BLaER1 treated with 17β-estradiol and CSF1 and Interleukin-3, amounts not matched to agents 10 nM and 100 nM (cell line): ENCODE results near the gene MAP2K6.

Experiments
- H3K27ac ChIP-seq, 11 experiments: shearing (Covaris generic); formaldehyde crosslinking; 2 replicates each; pipeline ENCODE4 v1.8.1; 2022
- H3K27me3 ChIP-seq, 11 experiments: shearing (Covaris generic); formaldehyde crosslinking; 2 replicates each; pipeline ENCODE4 v1.8.1; 2022
- H3K36me3 ChIP-seq, 11 experiments: shearing (Covaris generic); formaldehyde crosslinking; 2 replicates each; pipeline ENCODE4 v1.8.1; 2022
- H3K4me1 ChIP-seq, 10 experiments: shearing (Covaris generic); formaldehyde crosslinking; 2 replicates each; pipeline ENCODE4 v1.8.1; 2022
- H3K4me2 ChIP-seq, 11 experiments: shearing (Covaris generic); formaldehyde crosslinking; 2 replicates each; pipeline ENCODE4 v1.8.1; 2022
- H3K4me3 ChIP-seq, 10 experiments: shearing (Covaris generic); formaldehyde crosslinking; 2 replicates each; pipeline ENCODE4 v1.8.1; 2022
- H3K9ac ChIP-seq, 11 experiments: shearing (Covaris generic); formaldehyde crosslinking; 2 replicates each; pipeline ENCODE4 v1.8.1; 2022
- H3K9me3 ChIP-seq, 11 experiments: shearing (Covaris generic); formaldehyde crosslinking; replicated peaks in 1 of 11; 2 replicates each; pipeline ENCODE4 v1.8.1; 2022
- H4K20me1 ChIP-seq, 11 experiments: shearing (Covaris generic); formaldehyde crosslinking; 2 replicates each; pipeline ENCODE4 v1.8.1; 2022
- Cebpa-rat ChIP-seq, 11 experiments: shearing (Covaris generic); IDR thresholded peaks; 2 replicates each; pipeline ENCODE4 v1.8.1; 2022

Gene MAP2K6

DNA sequence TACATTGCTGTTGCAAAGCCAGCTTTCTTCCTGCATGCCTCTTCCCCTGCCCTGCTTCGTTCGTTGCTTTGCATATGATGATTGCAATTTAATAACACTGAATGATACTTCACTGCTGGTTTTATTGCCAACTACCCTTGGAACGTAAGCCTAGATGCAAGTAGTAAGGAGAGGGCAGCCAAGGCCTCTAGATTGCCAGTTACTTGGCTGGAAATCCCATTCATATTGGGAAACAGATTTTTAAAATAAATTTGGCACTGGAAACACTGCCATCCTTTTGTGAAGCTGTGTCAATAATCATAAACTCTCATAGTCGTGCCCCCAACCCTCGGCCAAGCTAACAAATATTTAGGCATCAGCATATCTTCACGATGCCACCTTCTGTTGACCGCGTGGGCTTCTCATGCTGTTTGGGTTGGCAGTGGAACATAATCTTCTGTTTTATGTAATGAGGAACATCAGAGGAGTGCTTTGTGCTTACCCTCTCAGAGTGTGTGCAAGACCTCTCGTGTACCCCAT lies 86.5 kb downstream of the MAP2K6 start:
- peaks cover 39 to 82% (median 55%) of the 10 kb centered on the region in 10 experiments for H3K4me1 ChIP-seq
- H3K36me3 ChIP-seq = peaks cover 0 to 17% (median 5%) of the 10 kb centered on the region in 11 experiments; a peak in 9 of 22 replicates
- H4K20me1 ChIP-seq = no peaks in the 10 kb centered on the region
- TF ChIP-seq Cebpa-rat (IDR thresholded peaks at IDR 0.05) = no peak
- no peaks in the 10 kb centered on the region for H3K27me3 ChIP-seq
- peak overlapping the region in 8 of 11 experiments; percentile 59 to 83 (median 76); a peak in 16 of 22 replicates for H3K27ac ChIP-seq
- no peak overlapping the region; a peak in 1 of 20 replicates for H3K4me3 ChIP-seq
- H3K4me2 ChIP-seq = peak overlapping the region; percentile 70 to 91 (median 81); a peak in 21 of 22 replicates
- H3K9ac ChIP-seq = peak overlapping the region in 4 of 11 experiments; percentile 24 to 77 (median 71); a peak in 3 of 22 replicates
- H3K9me3 ChIP-seq = no peaks in the 10 kb centered on the region

DNA sequence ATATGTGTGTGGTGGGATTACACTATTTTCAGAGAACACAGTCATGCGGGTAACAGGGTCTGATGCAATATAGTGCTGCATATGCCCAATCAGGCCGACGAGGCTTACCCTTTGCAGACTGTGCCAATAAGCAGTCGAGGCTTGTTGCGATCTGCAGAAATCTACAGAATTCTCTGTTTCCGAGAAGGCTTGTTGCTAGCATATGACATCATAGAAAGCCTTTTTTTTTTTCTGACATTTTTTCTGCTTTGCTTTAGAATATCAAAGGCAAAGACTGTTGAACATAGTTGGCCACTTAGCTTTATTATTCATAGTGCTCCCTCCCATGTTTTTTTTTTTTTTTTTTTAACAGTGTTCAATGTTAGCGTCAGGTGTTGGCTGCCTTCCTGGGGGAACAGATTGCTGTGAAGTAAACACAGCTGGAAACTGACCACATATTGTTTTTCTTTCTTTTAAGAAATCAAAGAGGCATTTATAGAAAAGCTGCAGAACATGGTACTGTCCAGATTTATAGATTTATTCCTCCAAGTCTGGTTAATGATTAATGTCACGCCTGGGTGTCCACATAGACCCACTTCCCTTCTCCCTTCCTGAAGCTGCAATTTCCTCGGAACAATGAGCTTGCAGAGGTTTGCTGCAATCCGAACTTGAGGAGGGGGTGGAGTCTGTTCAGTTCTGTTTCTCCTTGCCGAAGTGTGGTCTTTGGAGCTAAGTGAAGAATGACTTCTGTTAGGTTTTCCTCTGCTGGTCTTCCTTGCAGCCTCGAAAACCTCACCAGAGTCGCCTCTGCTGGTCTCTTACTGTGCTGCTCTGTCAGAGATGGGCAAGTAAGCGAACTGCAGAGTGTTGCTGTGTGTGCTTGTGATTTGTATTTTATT lies 87.3 kb downstream of the MAP2K6 start:
- no peaks in the 10 kb centered on the region for H4K20me1 ChIP-seq
- TF ChIP-seq Cebpa-rat (IDR thresholded peaks at IDR 0.05) = peak in 7 of 11 experiments; percentile 25 to 82 (median 49); a peak in 7 of 22 replicates
- no peaks in the 10 kb centered on the region for H3K9me3 ChIP-seq
- H3K27ac ChIP-seq = peak overlapping the region in 9 of 11 experiments; percentile 17 to 83 (median 76); a peak in 17 of 22 replicates
- peaks cover 0 to 25% (median 13%) of the 10 kb centered on the region in 11 experiments; a peak in 12 of 22 replicates for H3K36me3 ChIP-seq
- peak overlapping the region in 10 of 11 experiments; percentile 5 to 77 (median 70); a peak in 19 of 22 replicates for H3K9ac ChIP-seq
- H3K4me2 ChIP-seq = peak overlapping the region; percentile 70 to 91 (median 81)
- peak overlapping the region in 9 of 10 experiments; percentile 31 to 70 (median 56); a peak in 18 of 20 replicates for H3K4me3 ChIP-seq
- no peaks in the 10 kb centered on the region for H3K27me3 ChIP-seq
- H3K4me1 ChIP-seq = peaks cover 39 to 78% (median 52%) of the 10 kb centered on the region in 10 experiments

DNA sequence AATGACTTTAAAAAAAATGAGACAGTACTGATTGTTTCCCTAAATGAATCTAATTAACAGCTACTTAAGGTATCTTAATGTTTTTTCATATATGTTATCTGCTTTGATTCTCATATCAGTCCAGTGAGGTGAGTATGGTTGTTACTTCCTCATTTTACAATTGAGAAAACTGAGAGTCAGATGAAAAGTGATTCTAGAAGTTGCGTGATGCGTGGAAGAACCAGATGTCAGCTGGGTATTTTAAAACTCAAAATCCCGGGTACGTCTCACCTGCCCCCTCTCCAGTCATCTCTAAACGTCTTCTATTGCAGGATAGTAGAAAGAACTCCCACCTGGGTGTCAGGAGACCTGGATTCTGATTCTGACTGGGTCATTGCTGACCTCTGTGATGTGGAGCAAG lies 89.2 kb downstream of the MAP2K6 start:
- H4K20me1 ChIP-seq = no peaks in the 10 kb centered on the region
- peak overlapping the region in 4 of 10 experiments; percentile 59 to 70 (median 64); a peak in 4 of 20 replicates for H3K4me3 ChIP-seq
- no peaks in the 10 kb centered on the region for H3K27me3 ChIP-seq
- peaks cover 0 to 3% (median 0%) of the 10 kb centered on the region in 11 experiments; a peak in 2 of 22 replicates for H3K9me3 ChIP-seq
- TF ChIP-seq Cebpa-rat (IDR thresholded peaks at IDR 0.05) = no peak
- H3K4me1 ChIP-seq = peaks cover 31 to 61% (median 47%) of the 10 kb centered on the region in 10 experiments
- H3K4me2 ChIP-seq = peak overlapping the region; percentile 1 to 91 (median 80); a peak in 21 of 22 replicates
- H3K9ac ChIP-seq = peak overlapping the region in 1 of 11 experiments; percentile 19; a peak in 4 of 22 replicates
- peaks cover 0 to 36% (median 22%) of the 10 kb centered on the region in 11 experiments; a peak in 14 of 22 replicates for H3K36me3 ChIP-seq
- peak overlapping the region in 7 of 11 experiments; percentile 17 to 83 (median 76); a peak in 12 of 22 replicates for H3K27ac ChIP-seq

DNA sequence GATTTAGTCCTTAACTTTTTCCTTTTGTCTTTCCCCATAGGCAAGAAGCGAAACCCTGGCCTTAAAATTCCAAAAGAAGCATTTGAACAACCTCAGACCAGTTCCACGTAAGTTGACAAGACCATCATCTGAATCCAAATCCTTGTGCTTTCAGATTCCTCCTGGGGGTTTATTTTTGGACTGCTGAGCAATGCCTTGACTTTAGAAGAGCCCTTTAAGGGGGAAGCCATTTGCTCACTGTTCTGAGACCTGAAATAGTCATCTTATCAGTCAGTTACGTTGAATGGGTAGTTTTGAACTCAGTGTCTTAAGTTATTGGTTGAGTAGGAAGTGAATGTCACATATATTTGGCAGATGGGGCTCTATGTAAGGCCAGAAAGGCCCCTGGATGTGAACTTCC lies 91.2 kb downstream of the MAP2K6 start:
- no peak for TF ChIP-seq Cebpa-rat (IDR thresholded peaks at IDR 0.05)
- no peaks in the 10 kb centered on the region for H3K27me3 ChIP-seq
- no peaks in the 10 kb centered on the region for H4K20me1 ChIP-seq
- peak overlapping the region in 2 of 11 experiments; percentile 19 to 22; a peak in 3 of 22 replicates for H3K27ac ChIP-seq
- peaks cover 6 to 20% (median 14%) of the 10 kb centered on the region in 11 experiments; a peak in 19 of 22 replicates for H3K9me3 ChIP-seq
- H3K9ac ChIP-seq = no peak overlapping the region
- H3K4me2 ChIP-seq = peak overlapping the region in 6 of 11 experiments; percentile 0 to 36 (median 24); a peak in 7 of 22 replicates
- peaks cover 31 to 53% (median 45%) of the 10 kb centered on the region in 10 experiments for H3K4me1 ChIP-seq
- H3K4me3 ChIP-seq = no peak overlapping the region
- H3K36me3 ChIP-seq = peaks cover 0 to 50% (median 28%) of the 10 kb centered on the region in 11 experiments; a peak in 16 of 22 replicates

DNA sequence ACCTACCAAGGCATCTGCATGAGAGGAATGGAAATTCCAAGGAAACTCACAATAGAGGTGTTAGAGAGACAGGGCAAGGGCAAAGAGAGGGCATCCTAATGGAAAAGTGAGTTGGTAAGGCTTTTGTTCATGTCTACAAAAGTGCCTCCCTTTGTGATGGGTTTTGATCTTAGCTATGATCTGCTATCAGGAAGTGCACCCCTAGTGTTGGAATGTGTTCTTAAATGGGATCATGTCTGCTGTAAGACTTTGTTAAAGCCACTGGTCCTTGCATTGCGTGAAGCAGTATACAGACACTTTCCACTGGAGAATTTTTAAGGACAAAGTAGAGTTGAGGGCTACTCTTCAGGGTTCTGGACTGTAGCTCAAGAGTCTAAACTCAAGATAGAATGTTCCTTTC lies 92.0 kb downstream of the MAP2K6 start:
- H3K36me3 ChIP-seq = peaks cover 0 to 56% (median 28%) of the 10 kb centered on the region in 11 experiments; a peak in 16 of 22 replicates
- H3K4me2 ChIP-seq = 0 out of 22 replicates have a peak overlapping the region, but pooled peaks of 1 of the 11 experiments have one; percentile 27
- H3K4me3 ChIP-seq = no peak overlapping the region
- H4K20me1 ChIP-seq = no peaks in the 10 kb centered on the region
- peaks cover 25 to 45% (median 38%) of the 10 kb centered on the region in 10 experiments for H3K4me1 ChIP-seq
- no peaks in the 10 kb centered on the region for H3K27me3 ChIP-seq
- no peak overlapping the region for H3K9ac ChIP-seq
- no peak overlapping the region for H3K27ac ChIP-seq
- TF ChIP-seq Cebpa-rat (IDR thresholded peaks at IDR 0.05) = no peak
- H3K9me3 ChIP-seq = peaks cover 6 to 24% (median 16%) of the 10 kb centered on the region in 11 experiments; a peak in 20 of 22 replicates

DNA sequence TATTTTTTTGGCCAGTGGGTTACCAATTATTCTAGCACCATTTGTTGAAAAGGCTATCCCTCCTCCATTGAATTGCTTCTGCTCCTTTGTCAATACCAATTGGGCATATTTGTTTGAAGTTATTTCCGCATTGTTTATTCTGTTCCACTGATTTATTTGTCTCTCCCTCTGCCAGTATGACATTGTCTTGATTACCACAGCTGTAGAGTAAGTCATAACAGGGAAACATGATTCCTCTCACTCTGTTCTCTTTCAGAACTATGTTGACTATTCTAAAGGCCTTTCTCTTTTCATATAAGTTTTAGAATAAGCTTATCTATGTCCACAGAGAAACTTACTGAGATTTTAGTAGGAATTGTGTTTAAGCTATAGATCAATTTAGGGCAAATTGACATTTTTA lies 94.3 kb downstream of the MAP2K6 start:
- H3K27ac ChIP-seq = no peak overlapping the region
- no peaks in the 10 kb centered on the region for H3K27me3 ChIP-seq
- H3K4me2 ChIP-seq = no peak overlapping the region
- H3K9ac ChIP-seq = no peak overlapping the region
- H3K9me3 ChIP-seq = peaks cover 6 to 32% (median 25%) of the 10 kb centered on the region in 11 experiments; a peak in 20 of 22 replicates
- no peaks in the 10 kb centered on the region for H4K20me1 ChIP-seq
- H3K36me3 ChIP-seq = peaks cover 0 to 75% (median 28%) of the 10 kb centered on the region in 11 experiments; a peak in 16 of 22 replicates
- no peak overlapping the region for H3K4me3 ChIP-seq
- H3K4me1 ChIP-seq = peaks cover 1 to 26% (median 16%) of the 10 kb centered on the region in 10 experiments
- TF ChIP-seq Cebpa-rat (IDR thresholded peaks at IDR 0.05) = no peak

DNA sequence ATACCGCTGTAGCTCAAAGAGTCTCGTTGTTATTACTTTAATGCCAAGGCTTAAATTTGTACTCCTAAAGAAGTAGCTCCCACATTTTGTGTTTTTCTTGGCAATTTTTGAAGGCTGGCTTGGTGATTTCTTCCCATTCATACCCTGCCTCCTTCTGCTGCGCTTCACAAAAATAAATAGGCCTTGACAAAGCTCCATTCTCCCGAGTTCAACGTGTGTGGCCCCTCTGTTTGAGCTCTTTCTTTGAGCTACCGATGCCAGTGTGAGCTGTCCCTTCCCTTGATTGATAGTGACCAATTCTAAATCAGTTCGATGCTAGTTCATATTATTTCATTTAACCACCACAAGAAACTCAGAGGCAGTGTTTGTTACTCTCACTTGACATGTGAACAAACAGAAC lies 96.8 kb downstream of the MAP2K6 start:
- no peak overlapping the region for H3K4me2 ChIP-seq
- no peaks in the 10 kb centered on the region for H4K20me1 ChIP-seq
- TF ChIP-seq Cebpa-rat (IDR thresholded peaks at IDR 0.05) = no peak
- H3K36me3 ChIP-seq = peaks cover 0 to 79% (median 20%) of the 10 kb centered on the region in 11 experiments; a peak in 16 of 22 replicates
- peaks cover 3 to 9% (median 7%) of the 10 kb centered on the region in 10 experiments for H3K4me1 ChIP-seq
- H3K27ac ChIP-seq = no peak overlapping the region
- peaks cover 6 to 49% (median 38%) of the 10 kb centered on the region in 11 experiments; a peak in 20 of 22 replicates for H3K9me3 ChIP-seq
- no peaks in the 10 kb centered on the region for H3K27me3 ChIP-seq
- H3K9ac ChIP-seq = no peak overlapping the region
- no peak overlapping the region for H3K4me3 ChIP-seq

DNA sequence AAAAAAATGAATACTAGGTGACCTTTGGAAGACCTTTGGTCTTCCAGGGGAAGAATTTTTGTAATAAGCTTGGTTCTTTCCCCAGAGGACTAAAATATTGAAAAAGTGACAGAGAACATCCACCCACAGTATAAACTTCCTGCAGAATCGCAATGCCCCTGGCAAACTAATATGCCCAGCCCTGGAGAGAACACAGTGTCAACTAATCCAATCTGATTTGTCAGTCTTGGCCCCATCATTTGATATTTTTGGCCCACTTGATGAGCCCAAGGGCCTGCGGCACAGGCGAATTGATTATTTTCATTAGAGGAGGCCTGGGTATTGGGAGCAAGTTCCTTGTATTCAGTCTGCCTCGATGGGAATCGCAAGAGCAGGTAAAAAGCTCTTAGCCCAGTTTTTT lies 98.4 kb downstream of the MAP2K6 start:
- Histone ChIP-seq H3K36me3 (peaks cover 0 to 73% (median 17%) of the 10 kb centered on the region in 11 experiments; a peak in 15 of 22 replicates), H3K4me2 (no peak overlapping the region), H3K4me1 (peaks cover 18 to 25% (median 23%) of the 10 kb centered on the region in 10 experiments), H3K9me3 (peaks cover 6 to 54% (median 38%) of the 10 kb centered on the region in 11 experiments; a peak in 20 of 22 replicates), H3K27ac (no peak overlapping the region), H3K9ac (no peak overlapping the region), H4K20me1 (no peaks in the 10 kb centered on the region), H3K27me3 (no peaks in the 10 kb centered on the region), H3K4me3 (no peak overlapping the region)
- TF ChIP-seq Cebpa-rat (IDR thresholded peaks at IDR 0.05) = no peak
